Mucosa of descending colon (tissue), 3 donors: ENCODE measurements around the gene EED. TPM values are rescaled to one million over a fixed set of nuclear protein-coding genes. Genes with fewer than 3 reads are reported as not detected.
"Not testable (repeated sequence)": the region's sequence is repeated elsewhere in the genome, so short reads cannot be mapped to it uniquely, and the experiment has no call there.

ENCODE experiments used
- ATAC-seq: fragments of 200-7000 bp; cut with Tn5 transposase; one replicate; pipeline ENCODE4 v1.9.1; 2020; ENCODE audit warnings: mild to moderate bottlenecking, moderate library complexity
- DNase-seq, 3 donors: peaks; one replicate each; pipeline ENCODE4 v3.0.0-alpha.2; 2020
- H3K36me3 ChIP-seq: fragments of 200-600 bp; one replicate; pipeline ENCODE4 v1.8.0; 2021; ENCODE audit warnings: low read depth, mild to moderate bottlenecking
- H3K4me1 ChIP-seq: fragments of 200-600 bp; one replicate; pipeline ENCODE4 v1.8.0; 2021; ENCODE audit warnings: low read depth, mild to moderate bottlenecking
- H3K4me3 ChIP-seq: fragments of 200-600 bp; one replicate; pipeline ENCODE4 v1.8.0; 2021; ENCODE audit warnings: mild to moderate bottlenecking
- H3K9me3 ChIP-seq: fragments of 200-600 bp; one replicate; pipeline ENCODE4 v1.8.0; 2021; ENCODE audit warnings: mild to moderate bottlenecking
- intact Hi-C, 2 donors: fragments of 100-400 bp; cut with DNase I in 1 of 2; cut with micrococcal nuclease in 1 of 2; formaldehyde crosslinking; loops; one replicate each; pipeline versions ENCODE4 v1.11.0 to v1.11.1; 2022; cut with DNase I, micrococcal nuclease
- total RNA-seq, 3 donors: library from RNA; stranded (reverse); fragmentation: NEBNext Ultra II Directional in 2 of 3; extraction: Animal tissue kit (Norgen Biotek cat#: 25700) in 2 of 3; gene quantifications; one replicate each; pipeline versions ENCODE4 v1.2.1 to v1.2.4, GENCODE V29; 2021 to 2023
- TF ChIP-seq, protein P1 (sequence below): fragments of 200-600 bp; IDR thresholded peaks from one replicate; pipeline ENCODE4 v1.8.0; 2022; ENCODE audit warnings: antibody characterized with exemption, mild to moderate bottlenecking
- donor health status: DM: no; HTN: no; CAD: no; lungs with moderate emphysema.
- donor health status: DM: no; HTN: no; CAD: no.
- donor health status: DM: no; HTN: yes; CAD: no.

The EED gene
- total RNA-seq, 3 donors from 2014 or later: 21.9 to 29.6 (median 22.0) TPM

DNA sequence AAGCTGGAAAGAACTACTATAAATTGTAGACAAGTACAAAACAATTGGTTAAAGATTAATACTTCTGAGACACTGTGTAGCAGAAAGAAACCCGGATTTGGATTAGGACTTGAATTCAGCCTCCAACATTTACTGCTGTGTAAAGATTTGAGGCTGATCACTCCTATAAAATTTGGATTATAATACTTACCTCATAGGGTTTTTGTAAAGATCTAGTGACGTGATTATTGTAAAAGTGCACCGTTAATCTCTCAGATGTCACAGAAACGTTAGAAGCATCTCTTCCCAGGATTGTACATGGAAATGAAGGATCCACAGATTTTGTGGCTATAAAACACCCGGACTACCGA, 57.2 kb downstream of the EED start:
- TF ChIP-seq, protein P1, sequence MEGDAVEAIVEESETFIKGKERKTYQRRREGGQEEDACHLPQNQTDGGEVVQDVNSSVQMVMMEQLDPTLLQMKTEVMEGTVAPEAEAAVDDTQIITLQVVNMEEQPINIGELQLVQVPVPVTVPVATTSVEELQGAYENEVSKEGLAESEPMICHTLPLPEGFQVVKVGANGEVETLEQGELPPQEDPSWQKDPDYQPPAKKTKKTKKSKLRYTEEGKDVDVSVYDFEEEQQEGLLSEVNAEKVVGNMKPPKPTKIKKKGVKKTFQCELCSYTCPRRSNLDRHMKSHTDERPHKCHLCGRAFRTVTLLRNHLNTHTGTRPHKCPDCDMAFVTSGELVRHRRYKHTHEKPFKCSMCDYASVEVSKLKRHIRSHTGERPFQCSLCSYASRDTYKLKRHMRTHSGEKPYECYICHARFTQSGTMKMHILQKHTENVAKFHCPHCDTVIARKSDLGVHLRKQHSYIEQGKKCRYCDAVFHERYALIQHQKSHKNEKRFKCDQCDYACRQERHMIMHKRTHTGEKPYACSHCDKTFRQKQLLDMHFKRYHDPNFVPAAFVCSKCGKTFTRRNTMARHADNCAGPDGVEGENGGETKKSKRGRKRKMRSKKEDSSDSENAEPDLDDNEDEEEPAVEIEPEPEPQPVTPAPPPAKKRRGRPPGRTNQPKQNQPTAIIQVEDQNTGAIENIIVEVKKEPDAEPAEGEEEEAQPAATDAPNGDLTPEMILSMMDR: no peak
- Histone ChIP-seq H3K4me3 (peak overlapping the region; percentile 88), H3K36me3 (no peaks in the 10 kb centered on the region), H3K4me1 (peaks cover 7% of the 10 kb centered on the region), H3K9me3 (no peaks in the 10 kb centered on the region)
- intact Hi-C loops: no loop called here
- ATAC-seq (no peak), DNase-seq (no peak)

DNA sequence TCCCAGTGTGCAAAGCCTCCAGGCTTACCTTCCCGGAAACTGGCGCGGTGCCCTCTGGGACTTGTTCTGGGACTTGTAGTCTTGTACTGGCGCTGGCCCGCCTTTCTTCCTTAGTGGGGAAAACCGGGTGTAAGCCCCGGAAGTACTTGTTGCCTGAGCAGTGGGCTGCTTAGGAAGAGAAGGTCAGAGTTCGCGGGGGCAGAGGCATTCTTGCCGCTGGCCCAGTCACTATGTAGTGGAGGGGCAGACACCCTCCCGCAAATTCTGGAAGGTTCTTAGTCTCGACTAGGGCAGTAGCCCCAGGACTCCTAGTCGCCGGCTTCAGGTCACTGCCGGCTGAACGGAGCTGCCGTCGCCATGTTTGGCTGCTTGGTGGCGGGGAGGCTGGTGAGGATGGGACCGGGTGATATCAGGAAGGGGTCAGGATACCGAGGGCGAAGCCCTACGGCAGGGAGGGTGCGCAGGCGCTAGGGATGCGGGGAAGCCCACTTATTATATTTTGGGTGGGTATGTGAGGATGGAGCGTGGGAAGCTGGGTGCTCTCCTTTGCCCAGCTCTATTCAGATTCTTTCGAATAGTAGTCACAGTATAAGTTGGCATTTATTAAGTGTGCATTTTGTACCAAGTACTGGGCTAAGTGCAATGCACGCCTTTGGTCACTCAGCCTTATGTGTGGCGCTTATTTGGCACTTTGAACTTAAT, 57.7 kb downstream of the EED start, which contains the start of gene HIKESHI:
HIKESHI (plus strand) TSS at position 149 of the 702 bp plus-strand sequence; CDS start at position 358, 209 bp downstream.
- DNase-seq (peak; percentile 99 to 100 (median 100)), ATAC-seq (peak; percentile 100)
- Histone ChIP-seq H3K36me3 (no peaks in the 10 kb centered on the region), H3K4me3 (peak within 1 kb of the TSS; percentile 88), H3K9me3 (no peaks in the 10 kb centered on the region), H3K4me1 (peaks cover 7% of the 10 kb centered on the region)
- TF ChIP-seq, protein P1: no peak
- intact Hi-C loops: no loop called here

DNA sequence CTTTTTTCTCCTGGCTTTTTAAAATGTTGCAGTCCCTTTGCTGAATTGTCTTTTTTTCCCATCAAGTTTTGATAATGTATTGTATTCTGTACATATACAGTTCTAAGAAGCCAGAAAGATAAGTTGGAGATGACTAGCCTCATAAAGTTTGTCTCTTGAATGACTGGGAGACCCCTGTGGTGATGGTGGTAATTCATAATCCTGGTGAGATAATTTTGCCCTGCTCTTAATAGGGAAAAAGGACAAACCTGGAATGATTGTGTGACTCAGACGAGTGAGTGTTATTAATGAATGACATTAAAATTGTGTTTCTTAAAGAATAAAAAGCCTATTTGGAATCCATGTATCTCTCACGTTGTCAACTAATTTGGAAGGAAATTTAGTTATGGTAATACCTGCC, 58.7 kb downstream of the EED start:
- H3K4me1 ChIP-seq: peaks cover 7% of the 10 kb centered on the region
- no peak overlapping the region for H3K4me3 ChIP-seq
- intact Hi-C loops: no loop called here
- no peaks in the 10 kb centered on the region for H3K9me3 ChIP-seq
- no peak for ATAC-seq
- no peak for DNase-seq
- no peaks in the 10 kb centered on the region for H3K36me3 ChIP-seq
- TF ChIP-seq, protein P1: no peak

DNA sequence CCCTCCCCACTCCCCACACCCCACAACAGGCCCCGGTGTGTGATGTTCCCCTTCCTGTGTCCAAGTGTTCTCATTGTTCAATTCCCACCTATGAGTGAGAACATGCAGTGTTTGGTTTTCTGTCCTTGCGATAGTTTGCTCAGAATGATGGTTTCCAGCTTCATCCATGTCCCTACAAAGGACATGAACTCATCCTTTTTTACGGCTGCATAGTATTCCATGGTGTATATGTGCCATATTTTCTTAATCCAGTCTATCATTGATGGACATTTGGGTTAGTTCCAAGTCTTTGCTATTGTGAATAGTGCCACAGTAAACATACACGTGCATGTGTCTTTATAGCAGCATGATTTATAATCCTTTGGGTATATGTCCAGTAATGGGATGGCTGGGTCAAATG, 64.2 kb downstream of the EED start:
- not testable (repeated sequence) for H3K36me3 ChIP-seq, H3K4me3 ChIP-seq

DNA sequence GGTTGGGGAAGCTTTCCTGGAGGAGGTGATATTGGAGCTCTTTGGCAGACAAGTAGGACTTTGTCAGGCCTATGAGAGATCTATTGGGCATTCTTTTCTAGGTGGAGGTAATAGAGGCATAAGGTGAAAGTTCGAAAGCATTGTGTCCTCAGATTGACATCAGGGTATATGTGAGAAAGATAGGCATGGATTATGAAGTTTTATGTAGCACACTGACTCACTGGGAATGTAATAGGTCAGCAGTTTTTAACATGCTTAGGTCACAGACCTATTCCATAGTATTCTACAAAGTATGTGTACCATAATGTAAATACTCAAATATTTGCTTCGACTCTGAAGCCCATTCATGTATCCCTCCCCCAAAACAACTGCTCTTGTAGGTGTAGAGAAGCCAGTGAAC, 69.2 kb downstream of the EED start:
- no peaks in the 10 kb centered on the region for H3K9me3 ChIP-seq
- intact Hi-C loops: no loop called here
- no peak for ATAC-seq
- no peak overlapping the region for H3K4me3 ChIP-seq
- H3K36me3 ChIP-seq: no peaks in the 10 kb centered on the region
- no peak for DNase-seq
- TF ChIP-seq, protein P1: no peak
- no peaks in the 10 kb centered on the region for H3K4me1 ChIP-seq

More for the DNA sequence above, 64.2 kb downstream of the EED start:
- H3K4me1 ChIP-seq, ATAC-seq, DNase-seq, H3K9me3 ChIP-seq, intact Hi-C loops: not testable (repeated sequence)

DNA sequence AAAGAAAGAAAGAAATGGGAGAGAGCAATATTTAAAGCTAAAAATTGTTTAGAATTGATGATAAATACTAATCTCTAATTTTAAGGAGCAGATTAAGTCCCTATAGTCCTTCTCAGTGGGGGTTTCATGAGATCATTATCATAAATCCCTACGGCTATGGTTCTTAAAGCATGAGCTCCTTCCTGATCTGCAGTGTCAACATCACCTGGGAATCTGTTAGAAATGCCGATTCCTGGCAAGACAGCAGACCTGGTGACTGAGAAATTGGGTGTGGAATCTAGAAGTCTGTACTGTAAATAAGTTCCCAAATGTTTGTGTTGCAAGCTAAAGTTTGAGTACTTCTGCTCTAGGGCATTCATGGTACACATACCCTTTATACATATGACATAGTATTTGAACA, 70.1 kb downstream of the EED start:
- Histone ChIP-seq H3K36me3 (no peaks in the 10 kb centered on the region), H3K9me3 (no peaks in the 10 kb centered on the region), H3K4me1 (no peaks in the 10 kb centered on the region), H3K4me3 (no peak overlapping the region)
- intact Hi-C loops: no loop called here
- TF ChIP-seq, protein P1: no peak
- ATAC-seq (no peak), DNase-seq (no peak)

Other genes starting within 250 kb of the EED start
- gene PICALM, start 175.7 kb upstream of the EED start, total RNA-seq: 100 to 1,000 TPM; 163 to 174 (median 163) TPM
- gene HIKESHI, start 57.5 kb downstream of the EED start, total RNA-seq: 10 to 100 TPM; 11.6 to 32.0 (median 18.8) TPM
- gene CCDC81, start 130.1 kb downstream of the EED start, total RNA-seq: under 1 TPM; 0.60 to 0.73 (median 0.61) TPM